HG03575 (cell line): ENCODE data around the gene LMNTD1.
"Not testable (repeated sequence)": the region's sequence is repeated elsewhere in the genome, so short reads cannot be mapped to it uniquely, and the experiment has no call there.

Source experiments
- ATAC-seq: cut with Tn5 transposase; IDR thresholded peaks from one replicate; pipeline ENCODE4 v1.9.1; 2021; ENCODE audit not compliant: unreplicated experiment, insufficient number of reproducible peaks, low FRiP score; ENCODE audit errors: extremely low read depth

LMNTD1 gene

GRCh38 chr12:25495331-25496097, 57.6 kb downstream of the LMNTD1 start:
- no peak for ATAC-seq

- no peak for ATAC-seq
These were observed 58.2 kb downstream of the LMNTD1 start for GRCh38 chr12:25494926-25495325.

GRCh38 chr12:25493682-25494081, 59.4 kb downstream of the LMNTD1 start:
- no peak for ATAC-seq

- ATAC-seq = no peak
These were observed 61.4 kb downstream of the LMNTD1 start for GRCh38 chr12:25491396-25492325.

GRCh38 chr12:25488956-25489870, 63.9 kb downstream of the LMNTD1 start:
- not testable (repeated sequence) for ATAC-seq

GRCh38 chr12:25482625-25483024, 70.5 kb downstream of the LMNTD1 start:
- no peak for ATAC-seq

- no peak for ATAC-seq
These were observed 72.9 kb downstream of the LMNTD1 start for GRCh38 chr12:25480145-25480544.

GRCh38 chr12:25477217-25477616, 75.9 kb downstream of the LMNTD1 start:
- no peak for ATAC-seq

GRCh38 chr12:25472453-25472852, 80.6 kb downstream of the LMNTD1 start:
- ATAC-seq = no peak

- no peak for ATAC-seq
These were observed 83.2 kb downstream of the LMNTD1 start for GRCh38 chr12:25469861-25470260.

GRCh38 chr12:25469368-25469767, 83.7 kb downstream of the LMNTD1 start:
- ATAC-seq = no peak

- ATAC-seq = no peak
These were observed 89.6 kb downstream of the LMNTD1 start for GRCh38 chr12:25463521-25463920.

GRCh38 chr12:25463005-25463404, 90.1 kb downstream of the LMNTD1 start:
- no peak for ATAC-seq

GRCh38 chr12:25459541-25459951, 93.5 kb downstream of the LMNTD1 start:
- ATAC-seq = no peak

- no peak for ATAC-seq
These were observed 95.0 kb downstream of the LMNTD1 start for GRCh38 chr12:25458047-25458552.

- ATAC-seq = no peak
These were observed 96.6 kb downstream of the LMNTD1 start for GRCh38 chr12:25456474-25456873.

GRCh38 chr12:25455696-25456095, 97.4 kb downstream of the LMNTD1 start:
- no peak for ATAC-seq

- no peak for ATAC-seq
These were observed 104.1 kb downstream of the LMNTD1 start for GRCh38 chr12:25449007-25449406.

- ATAC-seq = no peak
These were observed 106.0 kb downstream of the LMNTD1 start for GRCh38 chr12:25447046-25447445.
